OCI-M1 (cell line): Measurements from ENCODE around the gene OXCT1.

Source experiments
- DNase-seq: peaks from one replicate; lab custom pipeline; 2025; lab: John Stamatoyannopoulos, UW

The OXCT1 gene

GRCh38 chr5:41869724-41870626 is at the start of gene OXCT1:
OXCT1 (minus strand) TSS chr5:41870425; CDS start chr5:41870358, 67 bp downstream.
- DNase-seq: peak; percentile 92

GRCh38 chr5:41918105-41918504 is 47.9 kb upstream of the OXCT1 start:
- DNase-seq: no peak

GRCh38 chr5:41908374-41909079 is 38.3 kb upstream of the OXCT1 start:
- no peak for DNase-seq

- DNase-seq: no peak
Measured at GRCh38 chr5:41906151-41906550, 35.9 kb upstream of the OXCT1 start.

- peak; percentile 99 for DNase-seq
Measured at GRCh38 chr5:41903892-41904799, 33.9 kb upstream of the OXCT1 start, which contains the start of gene RIMOC1. RIMOC1 (plus strand) TSS chr5:41904344; CDS start chr5:41904368, 24 bp downstream.

GRCh38 chr5:41903382-41903891 is 33.2 kb upstream of the OXCT1 start:
- DNase-seq: no peak

GRCh38 chr5:41896230-41896629 is 26.0 kb upstream of the OXCT1 start:
- peak; percentile 38 for DNase-seq

- DNase-seq: peak; percentile 50
Measured at GRCh38 chr5:41893074-41893851, 23.0 kb upstream of the OXCT1 start.

- DNase-seq: no peak
Measured at GRCh38 chr5:41892031-41892430, 21.8 kb upstream of the OXCT1 start.

GRCh38 chr5:41891066-41891707 is 21.0 kb upstream of the OXCT1 start:
- peak; percentile 89 for DNase-seq

GRCh38 chr5:41885286-41885685 is 15.1 kb upstream of the OXCT1 start:
- DNase-seq: peak; percentile 11

- no peak for DNase-seq
Measured at GRCh38 chr5:41883936-41884335, 13.7 kb upstream of the OXCT1 start.

GRCh38 chr5:41883243-41883642 is 13.0 kb upstream of the OXCT1 start:
- peak; percentile 83 for DNase-seq

GRCh38 chr5:41882765-41883164 is 12.5 kb upstream of the OXCT1 start:
- DNase-seq: no peak

- DNase-seq: no peak
Measured at GRCh38 chr5:41878643-41879478, 8.6 kb upstream of the OXCT1 start.

- no peak for DNase-seq
Measured at GRCh38 chr5:41878173-41878572, 7.9 kb upstream of the OXCT1 start.

GRCh38 chr5:41877408-41877807 is 7.2 kb upstream of the OXCT1 start:
- no peak for DNase-seq

GRCh38 chr5:41876678-41877077 is 6.5 kb upstream of the OXCT1 start:
- DNase-seq: no peak

GRCh38 chr5:41875121-41875520 is 4.9 kb upstream of the OXCT1 start:
- DNase-seq: no peak
